Measurements from ENCODE around the gene CPZ.

GRCh38 chr4:8546766-8547107, 45.8 kb upstream of the CPZ start:
- TF ChIP-seq CTCF (conservative IDR thresholded peaks at IDR 0.05) (no peak), EZH2 (IDR thresholded peaks at IDR 0.05; ENCODE audit: low read depth) (no peak)
